GM12874 (cell line): ENCODE measurements around the gene LANCL3.

Experiments used
- CTCF ChIP-seq: IDR thresholded peaks from 2 replicates; pipeline ENCODE4 v1.5.1; 2011; ENCODE audit warnings: low read depth, mild to moderate bottlenecking, control low read depth, low read length, moderate library complexity; ENCODE audit not compliant: insufficient read depth

The LANCL3 gene

GRCh38 chrX:37590047-37590446, 18.6 kb downstream of the LANCL3 start:
- TF ChIP-seq CTCF: no peak

GRCh38 chrX:37594755-37595382, 23.4 kb downstream of the LANCL3 start:
- no peak for TF ChIP-seq CTCF

GRCh38 chrX:37599729-37600128, 28.3 kb downstream of the LANCL3 start:
- TF ChIP-seq CTCF: no peak

GRCh38 chrX:37603938-37604409, 32.5 kb downstream of the LANCL3 start:
- TF ChIP-seq CTCF: no peak

- no peak for TF ChIP-seq CTCF
Measured at GRCh38 chrX:37607243-37607642, 35.8 kb downstream of the LANCL3 start.

- TF ChIP-seq CTCF: no peak
Measured at GRCh38 chrX:37608156-37608555, 36.7 kb downstream of the LANCL3 start.

- TF ChIP-seq CTCF: no peak
Measured at GRCh38 chrX:37609727-37610126, 38.3 kb downstream of the LANCL3 start.

GRCh38 chrX:37613933-37614332, 42.5 kb downstream of the LANCL3 start:
- TF ChIP-seq CTCF: no peak
